GM12878 (cell line): Measurements from ENCODE around the gene TNFSF11. TPM values are rescaled to one million over a fixed set of nuclear protein-coding genes. Genes with fewer than 3 reads are reported as not detected.

ENCODE experiments used
- ATAC-seq: fragments of 200-7000 bp; cut with Tn5 transposase; 3 replicates; pipeline ENCODE4 v1.9.1; 2020; ENCODE audit warnings: mild to moderate bottlenecking, moderate library complexity
- BruUV-seq: library from RNA; stranded (reverse); fragments of 400-500 nt; replicated peaks from 2 replicates; lab custom pipeline; 2021; lab: Mats Ljungman, UMichigan
- CTCF ChIA-PET: fragments of 300-600 bp; sonication (Branson Sonifier 250); formaldehyde crosslinking; extraction: SDS; loops from one replicate; lab custom pipeline; 2021; ENCODE audit warnings: inconsistent platforms; lab: Yijun Ruan, JAX
- POLR2A ChIA-PET: fragments of 350-600 bp; formaldehyde crosslinking; extraction: SDS; loops from one replicate; lab custom pipeline; 2021; ENCODE audit warnings: inconsistent platforms; lab: Charles Lee
- RAD21 ChIA-PET: fragments of 300-600 bp; sonication (Branson Sonifier 250); formaldehyde crosslinking; loops from one replicate; lab custom pipeline; 2023; ENCODE audit warnings: antibody characterized with exemption; ENCODE audit not compliant: unreplicated experiment; lab: Charles Lee
- SMC1A ChIA-PET: fragments of 300-600 bp; sonication (Branson Sonifier 250); formaldehyde crosslinking; loops from one replicate; lab custom pipeline; 2023; ENCODE audit not compliant: unreplicated experiment, uncharacterized antibody; lab: Charles Lee
- DNase-seq: peaks from one replicate; pipeline ENCODE4 v3.0.0-alpha.2; 2011; ENCODE audit warnings: low read depth, low spot score
- FAIRE-seq: peaks from 3 replicates; lab custom pipeline; 2011; peaks lifted over from hg19 to GRCh38; lab: Jason Lieb, UNC
- H2AFZ ChIP-seq: 2 replicates; pipeline ENCODE4 v1.6.0; 2011; ENCODE audit warnings: low read depth, low read length, control low read depth; ENCODE audit not compliant: control insufficient read depth
- H3K27ac ChIP-seq: 2 replicates; pipeline ENCODE4 v1.5.1; 2011; ENCODE audit warnings: control low read depth; ENCODE audit not compliant: control insufficient read depth, insufficient read depth
- H3K27me3 ChIP-seq, 2 experiments: replicated peaks in 1 of 2; 2 replicates each; pipeline versions ENCODE4 v1.6.0 to v1.6.1; 2011; ENCODE audit warnings: low read length in 1 of 2; ENCODE audit not compliant: control insufficient read depth in 2 of 2, insufficient read depth in 2 of 2
- H3K36me3 ChIP-seq, 2 experiments: 2 replicates each; pipeline ENCODE4 v1.5.1; 2011; ENCODE audit warnings: low read length in 1 of 2; ENCODE audit not compliant: control insufficient read depth in 2 of 2, insufficient read depth in 2 of 2
- H3K4me1 ChIP-seq: 2 replicates; pipeline ENCODE4 v1.6.1; 2011; ENCODE audit warnings: mild to moderate bottlenecking, low read length, moderate library complexity, mixed read lengths; ENCODE audit not compliant: control insufficient read depth, insufficient read depth
- H3K4me2 ChIP-seq: 2 replicates; pipeline ENCODE4 v1.6.0; 2011; ENCODE audit warnings: control low read depth; ENCODE audit not compliant: control insufficient read depth, insufficient read depth
- H3K4me3 ChIP-seq: fragments of 200-600 bp; sonication (generic); 2 replicates; pipeline ENCODE4 v1.5.1; 2016
- H3K79me2 ChIP-seq: 2 replicates; pipeline ENCODE4 v1.6.0; 2011; ENCODE audit warnings: low read length; ENCODE audit not compliant: control insufficient read depth, insufficient read depth
- H3K9ac ChIP-seq: 2 replicates; pipeline ENCODE4 v1.8.0; 2011; ENCODE audit warnings: low read length, control low read depth, mixed read lengths; ENCODE audit not compliant: control insufficient read depth, insufficient read depth
- H3K9me3 ChIP-seq: replicated peaks from 3 replicates; pipeline ENCODE4 v1.5.1; 2011; ENCODE audit warnings: mild to moderate bottlenecking, low read length; ENCODE audit not compliant: control insufficient read depth, insufficient read depth
- H4K20me1 ChIP-seq: 2 replicates; pipeline ENCODE4 v1.6.0; 2011; ENCODE audit not compliant: control insufficient read depth, insufficient read depth
- ATF3 ChIP-seq: IDR thresholded peaks from 2 replicates; pipeline ENCODE4 v1.6.1; 2011; ENCODE audit warnings: low read depth, mild to moderate bottlenecking, low read length, moderate library complexity, borderline replicate concordance; ENCODE audit errors: extremely low read depth
- FOXK2 ChIP-seq: fragments of 450-650 bp; IDR thresholded peaks from 2 replicates; pipeline ENCODE4 v1.6.1; 2017; ENCODE audit warnings: mild to moderate bottlenecking, moderate library complexity
- IRF5 ChIP-seq: fragments of 450-650 bp; IDR thresholded peaks from 2 replicates; pipeline ENCODE4 v1.6.1; 2017; ENCODE audit warnings: borderline replicate concordance
- MEF2B ChIP-seq: fragments of 450-650 bp; IDR thresholded peaks from 2 replicates; pipeline ENCODE4 v1.6.1; 2018; ENCODE audit warnings: mild to moderate bottlenecking, moderate library complexity; ENCODE audit not compliant: partially characterized antibody, poor library complexity, severe bottlenecking
- MTA3 ChIP-seq: IDR thresholded peaks from 2 replicates; pipeline ENCODE4 v1.6.1; 2012; ENCODE audit warnings: low read length, inconsistent platforms, borderline replicate concordance
- PKNOX1 ChIP-seq: fragments of 450-650 bp; IDR thresholded peaks from 2 replicates; pipeline ENCODE4 v1.6.1; 2016; ENCODE audit warnings: mild to moderate bottlenecking
- ZNF207 ChIP-seq: fragments of 450-650 bp; IDR thresholded peaks from 2 replicates; pipeline ENCODE4 v1.6.1; 2014; ENCODE audit warnings: antibody characterized with exemption, mild to moderate bottlenecking, borderline replicate concordance
- WGBS: methylation state at CpG from one replicate; pipeline ENCODE4 v1.1.6; 2016; ENCODE audit warnings: low lambda C conversion rate; ENCODE audit not compliant: insufficient replicate concordance, insufficient coverage; ENCODE audit errors: missing lambda C conversion rate; 5-methylcytosine and 5-hydroxymethylcytosine counted together
- in situ Hi-C: fragments of 300-500 bp; cut with MboI; formaldehyde crosslinking; loops from 9 replicates; pipeline ENCODE4 v1.14.3; 2018; ENCODE audit warnings: mixed read lengths
- intact Hi-C: fragments of 100-400 bp; cut with micrococcal nuclease; formaldehyde crosslinking; loops from one replicate; pipeline ENCODE4 v1.14.2; 2022; ENCODE audit not compliant: unreplicated experiment
- polyA plus RNA-seq, 11 experiments: library from polyadenylated mRNA; depleted of rRNA in 4 of 11; unstranded in 6 of 11; stranded (reverse) in 5 of 11; fragments of >200 nt; fragmentation: Nextera tagmentation in 4 of 11; fragmentation: Illumina TruSeq in 1 of 11; extraction: Ambion mirVana in 4 of 11; extraction: Trizol in 1 of 11; gene quantifications; 1 replicate in 1 of 11; 2 replicates in 10 of 11; pipeline versions ENCODE4 v1.2.1 to v1.2.3, GENCODE V29; 2011 to 2016; ENCODE audit warnings: inconsistent platforms in 2 of 11, missing spikeins in 2 of 11, low read depth in 1 of 11
- total RNA-seq, 4 experiments: library from RNA; depleted of rRNA in 3 of 4; stranded (reverse); fragments of >200 nt in 3 of 4; fragmentation: Illumina TruSeq in 1 of 4; extraction: Trizol in 1 of 4; gene quantifications; 2 replicates each; pipeline versions ENCODE4 v1.2.1 to v1.2.3, GENCODE V29; 2013 to 2021

Gene TNFSF11
- total and polyA plus RNA-seq, 10 of the 15 experiments (the other 5 are each of a cell fraction or from before 2014, with no cell fraction given), result 0.86 to 14.8 (median 10.0) TPM

- intact Hi-C loops (loop anchor here (2.0 kb wide), 1 partner anchor 24 kb away; no protein-coding TSS in a partner anchor), in situ Hi-C loops (no loop called here)
- Histone ChIP-seq H3K4me2 (no peak overlapping the region), H3K4me1 (peaks cover 13% of the 10 kb centered on the region), H3K36me3 (no peaks in the 10 kb centered on the region), H3K9me3 (no peaks in the 10 kb centered on the region; the same call in 2 of the 3 replicates), H3K27ac (peak overlapping the region; percentile 24; the same call in 1 of the 2 replicates), H3K79me2 (no peaks in the 10 kb centered on the region), H3K9ac (no peak overlapping the region)
- ChIA-PET RAD21 (interaction anchor here (0.6 to 1.0 kb wide), 3 partner anchors 191 to 289 kb away, joined by 3 read pairs; no protein-coding TSS in a partner anchor), SMC1A (interaction anchor here (0.7 to 2.0 kb wide), 13 partner anchors 9 to 228 kb away, joined by 3 to 6 read pairs (median 4); no protein-coding TSS in a partner anchor)
- WGBS, result 54% methylated on average over 2 of the region's 2 CpGs
- BruUV-seq, result no TSS peak
- TF ChIP-seq ATF3 (no peak), MEF2B (no peak)
- TF ChIP-seq, all 136 proteins: peak for 0
- Histone ChIP-seq H4K20me1 (no peaks in the 10 kb centered on the region), H3K27me3 (no peaks in the 10 kb centered on the region), H2AFZ (no peak overlapping the region), H3K4me3 (no peak overlapping the region)
- ChIA-PET POLR2A (interaction anchor here (1.4 kb wide), 1 partner anchor 9 kb away, joined by 3 read pairs; no protein-coding TSS in a partner anchor), CTCF (interaction anchor here (0.8 to 1.8 kb wide), 3 partner anchors 11 to 68 kb away, joined by 3 to 4 read pairs (median 4); no protein-coding TSS in a partner anchor)
- FAIRE-seq (no peak), ATAC-seq (no peak), DNase-seq (no peak)
Measured at GRCh38 chr13:42525035-42525504, 48.9 kb upstream of the TNFSF11 start.

GRCh38 chr13:42526276-42526675 is 47.7 kb upstream of the TNFSF11 start:
- Histone ChIP-seq H3K79me2 (no peaks in the 10 kb centered on the region), H3K9me3 (no peaks in the 10 kb centered on the region; the same call in 2 of the 3 replicates), H2AFZ (no peak overlapping the region), H3K9ac (no peak overlapping the region), H3K36me3 (no peaks in the 10 kb centered on the region), H3K4me1 (peaks cover 13% of the 10 kb centered on the region), H4K20me1 (no peaks in the 10 kb centered on the region), H3K4me2 (no peak overlapping the region), H3K27me3 (no peaks in the 10 kb centered on the region), H3K4me3 (no peak overlapping the region), H3K27ac (no peak overlapping the region)
- no TSS peak for BruUV-seq
- ATAC-seq (no peak), DNase-seq (no peak), FAIRE-seq (no peak)
- TF ChIP-seq ZNF207, result no peak
- no peak for TF ChIP-seq IRF5
- no peak for TF ChIP-seq FOXK2
- no peak for TF ChIP-seq PKNOX1
- no peak for TF ChIP-seq MTA3
- in situ Hi-C loops (no loop called here), intact Hi-C loops (no loop called here)
- ChIA-PET RAD21 (no interaction called here), SMC1A (interaction anchor here (0.9 to 1.3 kb wide), 5 partner anchors 29 to 148 kb away, joined by 3 to 6 read pairs (median 4); no protein-coding TSS in a partner anchor), POLR2A (interaction anchor here (0.9 kb wide), 1 partner anchor 22 kb away, joined by 3 read pairs; no protein-coding TSS in a partner anchor), CTCF (no interaction called here)
- 64% methylated on average over 3 of the region's 3 CpGs for WGBS
